Subcutaneous abdominal adipose tissue (tissue), 5 donors: ENCODE measurements around the gene NEK9.

Source experiments
- H3K27ac ChIP-seq: one replicate; pipeline ENCODE4 v1.7.0; 2013; ENCODE audit warnings: low read depth, mild to moderate bottlenecking, inconsistent platforms, low read length, moderate library complexity
- H3K27me3 ChIP-seq, 5 donors: one replicate each; pipeline ENCODE4 v1.7.0; 2013; ENCODE audit warnings: low read length in 5 of 5, inconsistent platforms in 1 of 5; ENCODE audit not compliant: control insufficient read depth in 5 of 5, insufficient read depth in 4 of 5
- H3K36me3 ChIP-seq, 5 donors: one replicate each; pipeline ENCODE4 v1.7.0; 2013; ENCODE audit warnings: low read length in 5 of 5; ENCODE audit not compliant: control insufficient read depth in 5 of 5, insufficient read depth in 5 of 5
- H3K4me1 ChIP-seq, 5 donors: one replicate each; pipeline ENCODE4 v1.7.0; 2013; ENCODE audit warnings: low read length in 5 of 5, mild to moderate bottlenecking in 3 of 5, moderate library complexity in 1 of 5; ENCODE audit not compliant: control insufficient read depth in 5 of 5, insufficient read depth in 5 of 5
- H3K4me3 ChIP-seq, 5 donors: one replicate each; pipeline ENCODE4 v1.7.0; 2013; ENCODE audit warnings: low read length in 5 of 5, low read depth in 1 of 5
- H3K9ac ChIP-seq, 5 donors: one replicate each; pipeline ENCODE4 v1.7.0; 2013; ENCODE audit warnings: low read length in 5 of 5, mild to moderate bottlenecking in 4 of 5, moderate library complexity in 3 of 5
- H3K9me3 ChIP-seq, 5 donors: one replicate each; pipeline ENCODE4 v1.7.0; 2013; ENCODE audit warnings: low read length in 5 of 5; ENCODE audit not compliant: control insufficient read depth in 5 of 5
- donor health status: healthy.
- donor health status: healthy.
- donor health status: healthy.
- donor health status: healthy.
- donor health status: healthy.

The NEK9 gene

DNA sequence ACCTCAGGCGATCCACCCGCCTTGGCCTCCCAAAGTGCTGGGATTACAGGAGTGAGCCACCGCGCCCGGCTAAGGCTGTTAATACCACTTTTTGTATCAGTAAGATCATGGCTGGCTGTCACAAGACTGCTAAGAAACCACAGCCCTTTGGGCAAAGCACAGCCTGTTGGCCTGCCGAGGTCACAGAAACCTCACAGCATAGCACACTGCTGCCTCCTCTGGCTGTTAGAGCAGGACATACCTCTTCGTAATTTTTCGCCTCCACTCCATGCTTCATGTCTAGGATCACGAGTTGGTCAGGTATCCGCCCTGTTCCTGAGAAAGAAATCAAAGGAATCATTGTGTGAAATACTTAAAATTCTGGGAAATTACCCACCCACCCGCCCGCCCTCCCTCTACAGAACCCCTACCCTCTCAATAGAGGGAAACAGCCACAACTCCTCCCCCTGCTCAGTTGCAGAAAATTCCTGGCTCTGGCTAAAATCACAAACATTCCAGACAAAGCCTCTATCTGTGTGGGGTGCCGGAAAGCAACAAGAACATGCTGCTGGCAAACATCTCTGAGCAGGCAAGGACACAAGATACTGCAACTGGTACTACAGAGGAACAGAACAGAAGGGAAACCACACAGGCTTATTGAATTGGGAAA is 20.7 kb upstream of the NEK9 start:
- H3K9ac ChIP-seq: peak overlapping the region in 1 of 5 donors; percentile 35
- H3K36me3 ChIP-seq: peaks cover 11 to 31% (median 14%) of the 10 kb centered on the region in 5 donors
- no peaks in the 10 kb centered on the region for H3K27me3 ChIP-seq
- H3K4me3 ChIP-seq: no peak overlapping the region
- no peaks in the 10 kb centered on the region for H3K9me3 ChIP-seq
- H3K27ac ChIP-seq: peak overlapping the region; percentile 62
- H3K4me1 ChIP-seq: peaks cover 0 to 36% (median 24%) of the 10 kb centered on the region in 5 donors

DNA sequence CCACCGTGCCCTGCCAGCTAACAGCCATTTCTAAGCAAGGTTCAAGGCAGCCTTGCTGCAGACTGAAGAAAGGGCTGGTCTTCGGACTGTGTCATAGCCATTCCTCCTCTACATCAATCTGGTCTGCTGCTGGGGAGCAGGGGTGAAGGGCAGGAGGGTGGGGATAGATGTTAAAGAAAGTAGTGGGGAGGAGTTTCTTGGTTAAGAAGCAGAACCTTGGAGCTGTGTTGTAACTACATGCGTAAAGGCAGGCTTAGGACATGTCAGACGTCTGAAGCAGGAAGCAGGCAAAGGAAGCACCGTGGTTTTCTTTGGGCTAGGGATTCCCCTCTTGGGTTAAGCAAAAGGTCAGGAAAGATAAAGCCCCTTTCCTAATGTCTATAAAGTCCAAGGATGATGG is 18.1 kb upstream of the NEK9 start:
- Histone ChIP-seq H3K36me3 (peaks cover 0 to 14% (median 3%) of the 10 kb centered on the region in 5 donors), H3K9me3 (no peaks in the 10 kb centered on the region), H3K9ac (no peak overlapping the region), H3K4me3 (no peak overlapping the region), H3K4me1 (peaks cover 0 to 37% (median 27%) of the 10 kb centered on the region in 5 donors), H3K27me3 (no peaks in the 10 kb centered on the region), H3K27ac (no peak overlapping the region)

DNA sequence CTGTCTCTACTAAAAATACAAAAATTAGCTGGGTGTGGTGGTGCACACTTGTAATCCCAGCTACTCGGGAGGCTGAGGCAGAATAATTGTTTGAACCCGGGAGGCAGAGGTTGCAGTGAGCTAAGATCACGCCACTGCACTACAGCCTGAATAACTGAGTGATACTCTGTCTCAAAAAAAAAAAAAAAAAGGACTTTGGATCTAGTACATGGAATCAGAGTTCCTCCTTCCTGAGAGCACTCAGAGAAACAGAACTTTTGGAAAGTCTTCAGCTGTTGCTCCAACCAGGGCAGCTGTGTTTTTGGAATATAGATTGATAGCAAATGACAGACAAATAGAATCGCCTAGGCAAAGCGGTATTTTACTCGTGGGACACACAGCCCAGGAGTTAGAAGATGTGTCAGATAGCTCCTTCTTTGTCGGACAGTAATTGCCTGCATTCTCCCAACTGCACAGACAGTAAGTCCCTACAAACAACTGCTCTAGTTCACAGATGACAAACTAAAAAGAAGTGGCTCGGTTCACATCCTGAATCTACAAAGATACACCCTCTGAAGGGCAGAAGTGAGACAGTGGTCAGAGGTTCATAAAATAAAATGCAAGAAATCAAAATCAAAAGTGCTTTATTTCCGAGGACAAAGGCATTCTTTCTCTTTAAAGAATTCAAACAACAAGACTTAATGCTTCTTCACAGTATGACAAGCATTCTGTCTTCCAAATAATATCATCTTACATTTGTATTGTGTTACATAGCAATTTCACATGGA is 17.1 kb upstream of the NEK9 start:
- H3K27me3 ChIP-seq: no peaks in the 10 kb centered on the region
- H3K4me3 ChIP-seq: no peak overlapping the region
- H3K9ac ChIP-seq: peak overlapping the region in 1 of 5 donors; percentile 63
- H3K9me3 ChIP-seq: no peaks in the 10 kb centered on the region
- no peak overlapping the region for H3K27ac ChIP-seq
- H3K36me3 ChIP-seq: peaks cover 0 to 8% (median 3%) of the 10 kb centered on the region in 5 donors
- peaks cover 0 to 37% (median 30%) of the 10 kb centered on the region in 5 donors for H3K4me1 ChIP-seq

DNA sequence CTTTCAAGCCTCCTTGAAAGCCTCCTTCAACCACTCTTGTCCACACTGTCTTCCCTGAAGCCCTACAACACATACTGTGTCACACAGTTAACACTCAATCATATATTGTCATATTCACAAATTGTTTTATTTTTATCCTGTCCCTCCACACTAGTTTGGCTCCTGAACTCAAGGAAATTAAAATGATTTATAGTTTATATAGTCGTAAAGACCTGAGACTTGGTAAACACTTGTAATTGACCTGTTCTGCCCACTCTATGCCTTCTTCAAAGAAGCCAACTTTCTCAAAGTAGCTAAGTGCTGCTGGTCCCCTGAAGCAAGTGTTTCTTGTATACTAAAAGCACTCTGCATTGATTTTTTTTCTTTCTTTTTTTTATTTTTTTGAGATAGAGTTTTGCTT is 15.6 kb upstream of the NEK9 start:
- no peaks in the 10 kb centered on the region for H3K27me3 ChIP-seq
- H3K9me3 ChIP-seq: no peaks in the 10 kb centered on the region
- H3K9ac ChIP-seq: peak overlapping the region in 1 of 5 donors; percentile 22
- H3K27ac ChIP-seq: no peak overlapping the region
- peaks cover 0 to 8% (median 3%) of the 10 kb centered on the region in 5 donors for H3K36me3 ChIP-seq
- no peak overlapping the region for H3K4me3 ChIP-seq
- peaks cover 0 to 44% (median 38%) of the 10 kb centered on the region in 5 donors for H3K4me1 ChIP-seq

DNA sequence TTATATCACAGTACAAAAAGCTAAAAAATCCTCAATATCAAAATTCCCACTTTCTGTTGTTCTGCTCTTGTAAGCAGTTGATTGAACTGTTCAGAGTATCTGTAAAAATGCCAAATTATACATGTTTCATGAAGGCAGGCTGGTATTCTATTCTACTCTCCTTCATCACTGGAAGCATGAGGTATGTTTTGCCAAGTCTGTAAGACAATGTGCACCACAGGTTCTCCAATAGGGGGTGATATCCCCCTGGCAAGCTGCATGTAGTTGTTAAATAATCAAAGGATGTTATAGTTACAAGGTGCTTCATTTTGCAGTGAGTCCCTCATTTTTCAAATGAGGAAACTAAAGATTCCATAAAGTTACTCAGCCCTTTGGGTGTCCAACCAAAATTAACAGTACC is 15.1 kb upstream of the NEK9 start:
- no peaks in the 10 kb centered on the region for H3K27me3 ChIP-seq
- peaks cover 0 to 41% (median 35%) of the 10 kb centered on the region in 5 donors for H3K4me1 ChIP-seq
- peaks cover 0 to 8% (median 3%) of the 10 kb centered on the region in 5 donors for H3K36me3 ChIP-seq
- no peak overlapping the region for H3K27ac ChIP-seq
- H3K9me3 ChIP-seq: no peaks in the 10 kb centered on the region
- H3K4me3 ChIP-seq: no peak overlapping the region
- H3K9ac ChIP-seq: peak overlapping the region in 1 of 5 donors; percentile 22

DNA sequence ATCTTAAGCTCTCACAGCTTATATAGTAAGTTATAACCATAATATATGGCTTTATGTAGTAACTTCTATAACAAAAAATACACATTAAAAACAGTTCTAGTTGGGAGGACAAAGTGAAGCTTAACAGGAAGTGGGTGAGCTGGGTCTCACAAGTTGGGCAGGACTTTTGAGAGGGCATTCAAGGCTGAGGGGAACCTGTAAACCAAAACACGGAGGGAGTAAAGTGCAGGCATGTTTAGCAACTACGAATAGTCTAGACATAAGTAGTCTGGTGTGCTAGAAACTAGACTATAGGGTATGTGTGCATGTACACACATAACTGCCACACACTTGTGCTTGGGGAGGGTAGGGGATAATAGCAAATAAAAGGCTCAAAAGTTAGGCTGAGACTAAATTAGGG is 14.2 kb upstream of the NEK9 start:
- Histone ChIP-seq H3K36me3 (peaks cover 0 to 6% (median 0%) of the 10 kb centered on the region in 5 donors), H3K27me3 (no peaks in the 10 kb centered on the region), H3K9ac (no peak overlapping the region), H3K9me3 (no peaks in the 10 kb centered on the region), H3K27ac (no peak overlapping the region), H3K4me3 (no peak overlapping the region), H3K4me1 (peaks cover 0 to 38% (median 31%) of the 10 kb centered on the region in 5 donors)

DNA sequence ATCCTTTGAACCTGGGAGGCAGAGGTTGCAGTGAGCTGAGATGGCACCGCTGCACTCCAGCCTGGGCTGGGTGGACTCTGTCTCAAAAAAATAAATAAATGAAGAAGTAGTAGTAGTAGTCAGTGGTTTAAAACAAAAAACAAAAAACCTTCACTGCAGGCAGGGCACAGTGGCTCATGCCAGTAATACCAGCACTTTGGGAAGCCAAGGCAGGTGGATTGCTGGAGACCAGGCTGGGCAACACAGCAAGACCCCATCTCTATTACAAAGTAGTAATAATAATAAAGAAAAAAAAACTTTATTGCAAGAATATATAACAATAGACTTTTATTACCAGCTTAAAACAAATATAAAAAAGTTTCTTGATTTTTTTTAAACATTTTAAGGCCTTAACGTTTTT is 13.8 kb upstream of the NEK9 start:
- no peaks in the 10 kb centered on the region for H3K27me3 ChIP-seq
- no peak overlapping the region for H3K4me3 ChIP-seq
- H3K4me1 ChIP-seq: peaks cover 0 to 38% (median 31%) of the 10 kb centered on the region in 5 donors
- H3K9ac ChIP-seq: no peak overlapping the region
- no peak overlapping the region for H3K27ac ChIP-seq
- peaks cover under 1 to 6% (median 1%) of the 10 kb centered on the region in 5 donors for H3K36me3 ChIP-seq
- H3K9me3 ChIP-seq: no peaks in the 10 kb centered on the region

DNA sequence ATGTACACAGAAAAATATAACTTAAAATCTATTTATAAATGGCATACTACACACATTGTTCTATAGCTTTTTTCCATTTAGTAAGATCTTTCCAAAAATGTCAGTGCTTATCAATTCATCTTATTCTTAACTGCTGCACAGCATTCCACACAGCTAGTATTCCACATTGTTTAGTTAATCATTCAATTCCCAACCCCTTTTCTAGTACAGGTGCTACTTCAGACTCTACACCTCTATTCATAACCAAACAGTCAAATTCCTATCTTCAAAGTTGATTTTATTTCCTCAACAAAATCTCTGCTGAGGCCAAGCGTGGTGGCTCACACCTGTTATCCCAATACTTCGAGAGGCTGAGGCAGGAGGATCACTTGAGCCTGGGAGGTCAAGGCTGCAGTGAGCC is 12.3 kb upstream of the NEK9 start:
- Histone ChIP-seq H3K9me3 (no peaks in the 10 kb centered on the region), H3K4me3 (no peak overlapping the region), H3K27me3 (no peaks in the 10 kb centered on the region), H3K36me3 (peaks cover 10 to 16% (median 15%) of the 10 kb centered on the region in 5 donors), H3K4me1 (peaks cover 0 to 30% (median 22%) of the 10 kb centered on the region in 5 donors), H3K27ac (no peak overlapping the region), H3K9ac (no peak overlapping the region)

DNA sequence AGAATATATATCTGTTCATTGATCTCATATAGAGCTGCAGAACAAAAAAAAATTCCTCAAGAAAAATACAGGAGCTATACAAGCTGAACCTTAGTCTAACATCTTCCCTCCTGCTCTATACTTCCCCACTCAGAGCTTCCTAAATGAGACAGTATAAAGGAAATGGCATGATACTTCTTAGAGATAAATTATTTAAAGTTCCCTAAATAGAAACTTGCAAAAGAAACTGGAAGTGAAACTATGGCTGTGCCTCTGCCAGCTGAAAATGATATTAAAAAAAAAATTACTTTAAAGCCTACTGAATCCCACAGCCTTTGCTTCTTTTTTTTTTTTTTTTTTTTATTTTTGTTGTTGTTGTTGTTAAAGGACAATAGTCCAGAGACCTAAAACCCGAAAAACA is 11.6 kb upstream of the NEK9 start:
- Histone ChIP-seq H3K9ac (no peak overlapping the region), H3K9me3 (no peaks in the 10 kb centered on the region), H3K4me1 (peaks cover 0 to 24% (median 17%) of the 10 kb centered on the region in 5 donors), H3K27ac (no peak overlapping the region), H3K36me3 (peaks cover 15 to 22% (median 21%) of the 10 kb centered on the region in 5 donors), H3K27me3 (no peaks in the 10 kb centered on the region), H3K4me3 (no peak overlapping the region)

DNA sequence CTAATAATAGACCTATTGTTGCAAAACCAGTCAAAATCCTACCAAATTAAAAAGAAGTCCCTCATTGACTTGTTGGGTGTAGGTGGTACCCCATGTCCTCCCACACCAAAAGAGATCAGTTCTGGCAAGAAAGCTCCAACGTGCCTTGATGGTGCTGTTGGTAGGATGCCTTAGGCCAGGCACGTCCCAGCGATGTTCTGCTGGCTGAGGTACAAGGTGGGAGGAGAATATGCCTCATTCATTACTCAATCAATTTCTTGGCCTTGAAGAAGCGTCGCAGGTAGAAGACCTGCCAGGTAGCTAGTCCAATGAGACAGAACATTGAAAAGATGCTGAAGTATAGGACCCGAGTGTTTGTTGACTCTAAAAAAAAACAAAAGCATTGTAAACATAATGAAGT is 7.8 kb upstream of the NEK9 start:
- Histone ChIP-seq H3K27ac (no peak overlapping the region), H3K9me3 (no peaks in the 10 kb centered on the region), H3K9ac (no peak overlapping the region), H3K4me1 (peaks cover 0 to 21% (median 19%) of the 10 kb centered on the region in 5 donors), H3K27me3 (no peaks in the 10 kb centered on the region), H3K4me3 (no peak overlapping the region), H3K36me3 (peaks cover 19 to 31% (median 24%) of the 10 kb centered on the region in 5 donors)
